OCI-LY7 (cell line): Measurements from ENCODE around the gene CFAP77.

ENCODE experiments used
- CTCF ChIP-seq: fragments of 200-600 bp; sonication (generic); conservative IDR thresholded peaks from 2 replicates; pipeline ENCODE4 v1.5.1; 2014; ENCODE audit warnings: mild to moderate bottlenecking, antibody characterized with exemption, low read length, moderate library complexity, mixed read lengths
- EZH2phosphoT487 ChIP-seq: fragments of 200-600 bp; sonication (generic); IDR thresholded peaks from 2 replicates; pipeline ENCODE4 v1.6.1; 2018; ENCODE audit warnings: low read depth, borderline replicate concordance, mild to moderate bottlenecking, mixed run types, antibody characterized with exemption, low read length, moderate library complexity, mixed read lengths

DNA sequence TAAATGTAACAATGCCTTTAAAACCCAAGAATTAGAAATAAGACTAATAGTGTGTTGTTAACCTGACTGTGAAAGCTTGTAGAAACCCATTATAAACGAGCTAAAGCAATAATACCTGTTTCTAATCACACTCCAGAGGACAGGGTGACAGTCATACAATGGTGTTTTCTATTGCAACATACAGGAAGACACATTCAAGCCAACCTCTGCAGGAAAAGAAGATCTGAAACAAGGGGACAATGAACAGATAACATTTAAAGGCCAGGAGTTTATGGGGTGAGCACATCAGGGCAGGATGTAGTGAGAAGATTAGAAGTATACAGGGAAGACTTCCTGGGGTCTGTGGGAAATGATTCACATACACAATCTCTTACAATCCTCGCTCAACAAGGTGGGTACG, 186.2 kb downstream of the CFAP77 start:
- TF ChIP-seq CTCF (no peak), EZH2phosphoT487 (no peak)
